HCT116 (cell line): ENCODE measurements around the gene RPL3. TPM values are rescaled to one million over a fixed set of nuclear protein-coding genes. Genes with fewer than 3 reads are reported as not detected.

ENCODE experiments used
- ATAC-seq: fragments of 200-7000 bp; cut with Tn5 transposase; 2 replicates; pipeline ENCODE4 v1.9.1; 2020; ENCODE audit warnings: mild to moderate bottlenecking, moderate library complexity
- BruUV-seq: library from RNA; stranded (reverse); fragments of 400-500 nt; replicated peaks from 2 replicates; lab custom pipeline; 2021; lab: Mats Ljungman, UMichigan
- CTCF ChIA-PET: fragments of 300-600 bp; sonication (Branson Sonifier 250); formaldehyde crosslinking; loops from one replicate; lab custom pipeline; 2021; ENCODE audit warnings: antibody characterized with exemption; lab: Charles Lee
- POLR2A ChIA-PET: fragments of 300-600, 350-600 bp; sonication (Branson Sonifier 250); formaldehyde crosslinking; loops from one replicate; lab custom pipeline; 2021; ENCODE audit warnings: antibody characterized with exemption; lab: Charles Lee
- RAD21 ChIA-PET, 2 experiments: fragments of 300-600 bp; sonication (Branson Sonifier 250); formaldehyde crosslinking; loops; one replicate each; lab custom pipeline; 2023; ENCODE audit warnings: low total read pairs in 2 of 2; ENCODE audit not compliant: uncharacterized antibody in 2 of 2, unreplicated experiment in 2 of 2, low non-redundant PET in 1 of 2; lab: Charles Lee
- DNase-seq: peaks from one replicate; pipeline ENCODE4 v3.0.0-alpha.2; 2010; ENCODE audit warnings: low read depth, low spot score
- H2AFZ ChIP-seq: fragments of 200-600 bp; shearing (Covaris generic), sonication (generic); 2 replicates; pipeline ENCODE4 v1.6.1; 2017; ENCODE audit warnings: low read depth, mixed run types, mixed read lengths, antibody characterized with exemption, low read length; ENCODE audit not compliant: poor library complexity, severe bottlenecking
- H3K27ac ChIP-seq: 2 replicates; pipeline ENCODE4 v1.5.1; 2012; ENCODE audit warnings: low read depth, low read length
- H3K27me3 ChIP-seq: fragments of 200-600 bp; sonication (generic); 2 replicates; pipeline ENCODE4 v1.6.1; 2016; ENCODE audit warnings: mixed run types, low read length, mixed read lengths; ENCODE audit not compliant: insufficient read depth
- H3K36me3 ChIP-seq, 2 experiments: fragments of 200-500 bp in 1 of 2; fragments of 200-600 bp in 1 of 2; sonication (Bioruptor generic) in 1 of 2; sonication (generic) in 1 of 2; 2 replicates each; pipeline versions ENCODE4 v1.5.1 to v1.6.1; 2014 to 2016; ENCODE audit warnings: low read length in 2 of 2, inconsistent platforms in 1 of 2, mixed read lengths in 1 of 2, mixed run types in 1 of 2; ENCODE audit not compliant: insufficient read depth in 2 of 2, control insufficient read depth in 1 of 2
- H3K4me1 ChIP-seq, 2 experiments: fragments of 200-600 bp in 1 of 2; sonication (generic) in 1 of 2; 2 replicates each; pipeline versions ENCODE4 v1.5.1 to v1.6.1; 2012 to 2017; ENCODE audit warnings: low read length in 2 of 2, inconsistent platforms in 1 of 2, mild to moderate bottlenecking in 1 of 2, mixed read lengths in 1 of 2, mixed run types in 1 of 2, moderate library complexity in 1 of 2; ENCODE audit not compliant: insufficient read depth in 2 of 2, control insufficient read depth in 1 of 2
- H3K4me2 ChIP-seq: fragments of 200-600 bp; sonication (generic); 2 replicates; pipeline ENCODE4 v1.6.1; 2017; ENCODE audit warnings: mixed run types, low read length, mixed read lengths
- H3K4me3 ChIP-seq, 2 experiments: fragments of 200-600 bp in 1 of 2; sonication (generic) in 1 of 2; replicated peaks in 1 of 2; 2 replicates each; pipeline ENCODE4 v1.5.1; 2011 to 2016; ENCODE audit warnings: low read length in 2 of 2, control low read depth in 1 of 2, low read depth in 1 of 2, mild to moderate bottlenecking in 1 of 2, mixed read lengths in 1 of 2, mixed run types in 1 of 2
- H3K79me2 ChIP-seq: fragments of 200-600 bp; sonication (generic); 2 replicates; pipeline ENCODE4 v1.6.1; 2017; ENCODE audit warnings: mild to moderate bottlenecking, mixed run types, low read length, moderate library complexity, mixed read lengths; ENCODE audit not compliant: insufficient read depth
- H3K9ac ChIP-seq: fragments of 200-600 bp; sonication (generic); 2 replicates; pipeline ENCODE4 v1.6.1; 2016; ENCODE audit warnings: low read length, mixed read lengths
- H3K9me2 ChIP-seq: fragments of 200-600 bp; sonication (generic), shearing (Covaris generic); 2 replicates; pipeline ENCODE4 v1.6.1; 2017; ENCODE audit warnings: mixed run types, mild to moderate bottlenecking, moderate library complexity; ENCODE audit not compliant: insufficient read depth
- H3K9me3 ChIP-seq, 2 experiments: fragments of 200-500 bp in 1 of 2; fragments of 200-600 bp in 1 of 2; sonication (Bioruptor generic) in 1 of 2; sonication (generic) in 1 of 2; 2 replicates each; pipeline ENCODE4 v1.6.1; 2014 to 2017; ENCODE audit warnings: low read length in 2 of 2, mixed read lengths in 2 of 2, inconsistent platforms in 1 of 2, low read depth in 1 of 2, mild to moderate bottlenecking in 1 of 2, mixed run types in 1 of 2, moderate library complexity in 1 of 2; ENCODE audit not compliant: control insufficient read depth in 1 of 2, insufficient read depth in 1 of 2
- H4K20me1 ChIP-seq: fragments of 200-600 bp; sonication (generic), shearing (Covaris generic); 2 replicates; pipeline ENCODE4 v1.6.1; 2017; ENCODE audit warnings: mixed run types, mild to moderate bottlenecking, moderate library complexity; ENCODE audit not compliant: insufficient read depth
- EGR1 ChIP-seq: IDR thresholded peaks from 2 replicates; pipeline ENCODE4 v1.6.1; 2012; ENCODE audit warnings: low read depth
- POLR2AphosphoS5 ChIP-seq: IDR thresholded peaks from 2 replicates; pipeline ENCODE4 v1.6.1; 2011; ENCODE audit warnings: mild to moderate bottlenecking, low read depth, low read length, moderate library complexity
- REST ChIP-seq: IDR thresholded peaks from 2 replicates; pipeline ENCODE4 v1.6.1; 2012; ENCODE audit warnings: low read depth
- SIN3A ChIP-seq: IDR thresholded peaks from 2 replicates; pipeline ENCODE4 v1.6.1; 2012; ENCODE audit warnings: low read depth
- intact Hi-C: fragments of 100-400 bp; cut with micrococcal nuclease; formaldehyde crosslinking; loops from 2 replicates; pipeline ENCODE4 v1.10.0; 2022
- total RNA-seq: library from RNA; stranded (reverse); gene quantifications from one replicate; pipeline ENCODE4 v1.2.1, GENCODE V29; 2021; ENCODE audit not compliant: unreplicated experiment

RPL3 gene
- total RNA-seq, 1 experiment from 2014 or later, result 2,966 TPM

DNA sequence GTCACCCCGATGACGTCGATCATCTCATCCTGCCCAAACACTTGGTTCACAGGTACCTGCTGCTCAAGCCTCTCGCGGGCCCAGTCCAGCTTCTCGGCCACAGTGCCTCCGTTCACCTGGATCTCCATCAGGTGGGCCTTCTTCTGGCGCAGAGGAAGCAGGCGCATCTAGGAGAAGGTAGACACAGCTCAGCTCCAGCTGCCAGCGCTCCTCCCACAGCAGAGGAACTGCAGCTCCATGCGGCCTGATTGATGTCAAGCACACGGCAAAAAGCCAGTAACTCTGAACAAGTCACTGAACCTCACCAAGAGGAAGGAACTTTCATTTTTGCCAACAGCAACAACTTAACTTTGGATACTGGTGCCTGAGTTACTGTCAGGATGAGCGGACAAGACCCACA, 4.0 kb downstream of the RPL3 start:
- Histone ChIP-seq H3K9me3 (no peaks in the 10 kb centered on the region), H3K9ac (peak overlapping the region; percentile 98), H3K27me3 (no peaks in the 10 kb centered on the region), H3K36me3 (peaks cover 44 to 73% of the 10 kb centered on the region in 2 experiments), H3K4me1 (peaks cover 43 to 79% of the 10 kb centered on the region in 2 experiments), H3K4me2 (peak overlapping the region; percentile 81), H3K79me2 (peaks cover 65% of the 10 kb centered on the region), H3K9me2 (no peaks in the 10 kb centered on the region), H3K27ac (peak overlapping the region; percentile 100), H4K20me1 (peaks cover 55% of the 10 kb centered on the region; the same call in 1 of the 2 replicates), H2AFZ (no peak overlapping the region), H3K4me3 (no peak overlapping the region)
- ChIA-PET POLR2A (interaction anchor here (0.6 to 6.4 kb wide), 8 partner anchors 16 to 214 kb away, joined by 3 to 33 read pairs (median 4); no protein-coding TSS in a partner anchor), RAD21 (no interaction called here), CTCF (interaction anchor here (1.5 to 2.2 kb wide), 2 partner anchors 144 to 214 kb away, joined by 3 to 7 read pairs; no protein-coding TSS in a partner anchor)
- no TSS peak for BruUV-seq
- ATAC-seq, result no peak
- TF ChIP-seq SIN3A (no peak), REST (no peak), EGR1 (no peak), POLR2AphosphoS5 (no peak)
- DNase-seq, result no peak
- intact Hi-C loops, result loop anchor here (5.0 kb wide), 1 partner anchor 207 kb away; the partner anchor contains the start of gene ATF4
